ENCODE results near the gene REXO5.

Gene REXO5

DNA sequence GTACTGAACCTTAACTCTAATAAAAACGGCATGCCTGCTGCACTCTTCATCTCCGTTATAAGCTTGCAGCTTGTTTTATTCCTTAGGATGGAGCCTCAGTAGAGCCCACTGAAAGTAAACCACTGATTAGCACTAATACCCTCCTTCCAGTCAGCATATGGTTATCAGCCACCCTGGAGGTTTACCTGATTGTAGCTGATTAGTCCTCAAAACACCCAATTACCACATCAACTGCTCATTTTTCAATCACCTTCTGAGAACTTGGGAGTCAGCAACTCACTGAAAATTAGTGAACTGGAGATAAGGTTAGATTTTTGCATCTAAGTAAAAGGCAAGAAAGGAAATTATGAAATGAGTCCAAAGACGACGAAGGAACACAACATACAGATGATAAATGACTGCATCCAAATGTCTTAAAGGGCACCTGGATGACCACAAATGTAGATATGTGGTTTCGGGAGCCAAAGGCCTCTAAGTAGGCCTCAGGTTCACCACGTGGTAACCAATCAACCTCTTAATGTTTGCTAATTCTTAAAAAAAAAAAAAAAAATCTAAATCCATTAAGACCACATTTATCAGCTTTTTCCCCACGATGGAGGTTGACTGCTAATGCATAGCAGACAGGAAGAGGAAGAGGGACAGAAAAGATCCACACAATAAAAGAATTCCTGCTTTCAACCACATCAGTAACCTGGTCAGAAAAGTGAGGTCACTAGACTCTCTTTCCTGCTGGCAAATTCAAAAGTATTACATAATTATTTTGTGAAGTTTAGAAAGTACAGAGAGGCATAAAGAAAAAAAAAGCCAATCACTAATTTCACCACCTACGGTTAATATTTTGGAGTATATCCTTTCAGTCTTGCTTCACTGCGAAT is 65.9 kb downstream of the REXO5 start:
- H3K4me3 ChIP-seq (ENCODE audit: low read length) = no peak overlapping the region
- TF ChIP-seq, protein P1, sequence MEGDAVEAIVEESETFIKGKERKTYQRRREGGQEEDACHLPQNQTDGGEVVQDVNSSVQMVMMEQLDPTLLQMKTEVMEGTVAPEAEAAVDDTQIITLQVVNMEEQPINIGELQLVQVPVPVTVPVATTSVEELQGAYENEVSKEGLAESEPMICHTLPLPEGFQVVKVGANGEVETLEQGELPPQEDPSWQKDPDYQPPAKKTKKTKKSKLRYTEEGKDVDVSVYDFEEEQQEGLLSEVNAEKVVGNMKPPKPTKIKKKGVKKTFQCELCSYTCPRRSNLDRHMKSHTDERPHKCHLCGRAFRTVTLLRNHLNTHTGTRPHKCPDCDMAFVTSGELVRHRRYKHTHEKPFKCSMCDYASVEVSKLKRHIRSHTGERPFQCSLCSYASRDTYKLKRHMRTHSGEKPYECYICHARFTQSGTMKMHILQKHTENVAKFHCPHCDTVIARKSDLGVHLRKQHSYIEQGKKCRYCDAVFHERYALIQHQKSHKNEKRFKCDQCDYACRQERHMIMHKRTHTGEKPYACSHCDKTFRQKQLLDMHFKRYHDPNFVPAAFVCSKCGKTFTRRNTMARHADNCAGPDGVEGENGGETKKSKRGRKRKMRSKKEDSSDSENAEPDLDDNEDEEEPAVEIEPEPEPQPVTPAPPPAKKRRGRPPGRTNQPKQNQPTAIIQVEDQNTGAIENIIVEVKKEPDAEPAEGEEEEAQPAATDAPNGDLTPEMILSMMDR (conservative IDR thresholded peaks at IDR 0.05; ENCODE audit: low read length) = no peak
- no peak for DNase-seq (ENCODE audit: low read depth)

DNA sequence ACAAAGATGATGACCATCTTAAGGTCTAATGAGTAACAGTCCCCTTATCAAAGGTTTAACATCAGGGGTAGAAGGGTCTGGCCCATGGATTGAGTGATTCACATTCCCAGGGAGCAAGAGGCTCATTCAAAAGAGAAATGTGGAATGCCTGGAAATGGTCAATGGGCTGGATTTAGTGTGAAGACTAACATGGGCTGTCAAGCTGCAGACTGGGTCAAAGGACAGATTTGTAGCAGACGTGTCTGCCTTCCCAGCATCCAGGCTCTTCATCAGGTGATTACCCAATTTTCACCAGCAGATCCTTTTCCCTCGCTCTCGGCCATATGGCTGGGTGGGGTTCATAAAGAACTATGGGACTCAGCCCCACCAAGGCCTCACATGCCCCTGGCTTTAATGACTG is 67.0 kb downstream of the REXO5 start:
- H3K4me3 ChIP-seq (ENCODE audit: low read length) = no peak overlapping the region
- DNase-seq (ENCODE audit: low read depth) = no peak
- TF ChIP-seq, protein P1 (conservative IDR thresholded peaks at IDR 0.05; ENCODE audit: low read length) = no peak

DNA sequence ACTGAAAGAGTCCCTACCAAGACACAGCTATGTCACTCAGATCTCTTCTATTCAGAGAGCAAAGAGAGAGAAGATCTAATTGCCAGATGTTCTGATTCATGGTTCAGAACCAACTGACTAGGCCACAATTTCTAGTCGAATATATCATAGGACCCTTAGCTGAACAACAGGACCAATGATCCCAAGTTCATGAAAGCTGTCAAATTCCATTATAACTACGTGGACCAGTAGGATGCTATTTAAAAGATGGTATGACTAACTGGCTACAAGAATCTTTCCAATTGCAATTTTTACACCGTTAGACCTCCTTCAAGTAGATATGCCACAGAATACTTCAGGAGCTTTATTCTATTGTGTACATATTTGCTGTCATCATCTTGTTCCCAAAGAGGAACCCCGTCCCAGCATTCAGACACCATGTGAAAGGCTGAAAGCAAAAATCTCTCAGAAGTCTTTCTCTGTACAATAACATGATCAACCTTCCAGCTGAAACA is 67.8 kb downstream of the REXO5 start:
- DNase-seq (ENCODE audit: low read depth) = peak; percentile 21
- no peak overlapping the region for H3K4me3 ChIP-seq (ENCODE audit: low read length)
- TF ChIP-seq, protein P1 (conservative IDR thresholded peaks at IDR 0.05; ENCODE audit: low read length) = no peak

DNA sequence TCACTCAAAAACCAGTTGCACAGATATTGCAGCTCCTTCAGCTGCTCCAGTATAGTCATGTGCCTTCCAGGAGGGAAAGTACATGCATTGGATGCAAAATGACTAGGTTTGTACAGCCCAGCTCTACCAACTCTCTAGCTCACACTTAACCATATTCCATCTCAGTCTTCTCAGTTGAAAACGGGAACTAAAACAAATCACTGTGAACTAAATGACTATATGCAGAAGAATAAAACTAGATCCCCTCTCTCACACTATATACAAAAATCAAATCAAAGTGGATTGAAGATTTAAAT is 69.0 kb downstream of the REXO5 start:
- TF ChIP-seq, protein P1 (conservative IDR thresholded peaks at IDR 0.05; ENCODE audit: low read length) = no peak

DNA sequence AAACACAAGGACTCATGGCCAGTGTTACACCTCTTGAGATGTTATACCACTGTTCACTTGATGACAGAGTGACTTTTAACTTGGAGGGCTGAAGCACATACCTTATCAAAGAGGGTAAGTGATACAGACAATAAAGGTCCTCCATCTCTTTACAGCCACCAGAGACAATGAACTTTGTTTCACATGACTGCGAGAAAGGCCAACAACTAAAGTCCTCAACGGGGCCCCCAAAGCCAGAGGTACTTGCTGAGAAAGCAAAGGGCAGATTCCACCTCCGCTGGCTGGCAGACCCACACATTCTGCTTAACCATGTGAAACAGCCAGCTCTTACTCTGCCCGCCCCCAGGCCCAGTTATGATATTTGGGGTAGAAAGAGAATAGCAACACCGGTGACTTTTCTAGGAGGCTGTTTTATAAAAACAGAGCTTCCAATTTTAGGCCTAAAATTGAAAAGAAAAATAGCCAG is 72.4 kb downstream of the REXO5 start:
- no peak overlapping the region for H3K4me3 ChIP-seq (ENCODE audit: low read length)
- TF ChIP-seq, protein P1 (conservative IDR thresholded peaks at IDR 0.05; ENCODE audit: low read length) = no peak
- no peak for DNase-seq (ENCODE audit: low read depth)

More for the DNA sequence above, 69.0 kb downstream of the REXO5 start:
- no peak for DNase-seq (ENCODE audit: low read depth)
- no peak overlapping the region for H3K4me3 ChIP-seq (ENCODE audit: low read length)

DNA sequence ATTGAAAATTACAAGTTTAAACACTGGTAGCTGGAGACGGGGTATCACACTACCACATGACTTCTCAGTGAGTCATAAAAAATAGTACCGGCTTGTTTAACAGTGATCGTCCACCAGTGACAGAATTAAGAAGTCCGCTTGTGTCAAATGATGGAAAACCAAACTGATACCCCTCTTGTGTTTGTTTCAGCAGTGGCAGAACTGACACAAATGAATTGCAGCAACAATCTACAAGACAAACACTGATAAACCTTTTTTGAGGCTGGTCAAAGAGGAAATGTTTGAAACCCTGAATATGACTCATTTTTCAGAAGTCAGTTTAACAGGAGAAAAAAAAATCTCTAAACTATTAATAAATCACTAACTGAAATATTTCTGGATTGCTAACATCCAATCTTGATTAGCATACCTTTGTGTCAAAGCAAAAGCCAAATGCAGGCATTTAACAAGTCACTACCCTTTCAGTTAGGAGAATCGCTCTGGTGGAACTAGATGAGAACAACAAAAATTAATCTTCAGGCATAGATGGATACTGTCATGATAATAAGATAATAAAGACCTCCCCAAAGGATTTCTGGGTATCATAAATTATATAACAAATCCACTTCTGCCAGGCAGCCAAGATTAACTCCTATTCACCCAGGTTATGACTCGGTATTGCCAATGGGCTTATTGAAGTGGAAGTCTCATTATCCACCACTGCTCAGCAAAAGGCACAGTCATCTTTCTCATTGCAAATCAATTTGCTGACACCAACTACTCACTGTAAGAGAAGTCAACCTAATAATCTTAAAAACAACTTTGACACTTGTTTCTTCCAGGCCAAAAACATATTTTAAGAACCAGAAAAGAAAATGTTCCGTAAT is 73.1 kb downstream of the REXO5 start:
- TF ChIP-seq, protein P1 (conservative IDR thresholded peaks at IDR 0.05; ENCODE audit: low read length) = no peak
- H3K4me3 ChIP-seq (ENCODE audit: low read length) = no peak overlapping the region
- DNase-seq (ENCODE audit: low read depth) = peak; percentile 51
